Measurements from ENCODE around the gene PCDHB12.
"Not testable (repeated sequence)": the region's sequence is repeated elsewhere in the genome, so short reads cannot be mapped to it uniquely, and the experiment has no call there.

DNA sequence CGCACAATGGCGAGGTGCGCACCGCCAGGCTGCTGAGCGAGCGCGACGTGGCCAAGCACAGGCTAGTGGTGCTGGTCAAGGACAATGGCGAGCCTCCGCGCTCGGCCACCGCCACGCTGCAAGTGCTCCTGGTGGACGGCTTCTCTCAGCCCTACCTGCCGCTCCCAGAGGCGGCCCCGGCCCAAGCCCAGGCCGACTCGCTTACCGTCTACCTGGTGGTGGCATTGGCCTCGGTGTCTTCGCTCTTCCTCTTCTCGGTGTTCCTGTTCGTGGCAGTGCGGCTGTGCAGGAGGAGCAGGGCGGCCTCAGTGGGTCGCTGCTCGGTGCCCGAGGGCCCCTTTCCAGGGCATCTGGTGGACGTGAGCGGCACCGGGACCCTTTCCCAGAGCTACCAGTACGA is 38.9 kb downstream of the PCDHB12 start:
- not testable (repeated sequence) for TF ChIP-seq CTCF (IDR thresholded peaks at IDR 0.05; ENCODE audit: low read length); EZH2 (IDR thresholded peaks at IDR 0.05; ENCODE audit: borderline replicate concordance, low read length)

Data from OCI-LY1 (cell line).